ENCODE results near the gene HEXB.
A peak's percentile ranks its signal among the peaks of the same experiment; 100 is the strongest.
"Not testable (repeated sequence)": the region's sequence is repeated elsewhere in the genome, so short reads cannot be mapped to it uniquely, and the experiment has no call there.

The HEXB gene

DNA sequence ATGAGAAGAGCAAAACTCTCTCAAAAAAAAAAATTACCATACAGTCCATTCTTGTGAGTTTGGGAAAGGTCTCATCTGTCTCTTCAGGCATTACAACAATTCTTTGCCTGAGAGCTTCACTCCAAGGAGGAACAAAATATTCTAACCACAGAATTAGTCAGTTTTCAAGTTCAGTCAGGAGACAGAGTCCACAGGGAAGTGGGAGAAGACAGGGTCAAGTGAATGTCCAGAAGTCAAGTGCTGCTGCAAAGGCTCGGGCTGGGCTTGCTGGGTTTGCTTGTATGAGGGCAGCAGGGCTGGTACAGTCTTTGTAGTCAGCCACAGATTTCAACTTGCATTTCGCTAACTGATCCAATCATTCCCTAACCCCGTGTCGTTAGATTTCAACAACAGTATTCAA lies 17.6 kb upstream of the HEXB start:
- peaks cover 5% of the 10 kb centered on the region for H3K36me3 Mint-ChIP-seq (ENCODE audit: low read depth)
- H3K27me3 Mint-ChIP-seq: peaks cover 53% of the 10 kb centered on the region
- H3K27ac Mint-ChIP-seq: no peak overlapping the region
- no peaks in the 10 kb centered on the region for H3K9me3 Mint-ChIP-seq
- H3K4me1 Mint-ChIP-seq (ENCODE audit: low read depth): peaks cover 37% of the 10 kb centered on the region
- no peak overlapping the region for H3K4me3 Mint-ChIP-seq
- intact Hi-C loops (cut with micrococcal nuclease): no loop called here

DNA sequence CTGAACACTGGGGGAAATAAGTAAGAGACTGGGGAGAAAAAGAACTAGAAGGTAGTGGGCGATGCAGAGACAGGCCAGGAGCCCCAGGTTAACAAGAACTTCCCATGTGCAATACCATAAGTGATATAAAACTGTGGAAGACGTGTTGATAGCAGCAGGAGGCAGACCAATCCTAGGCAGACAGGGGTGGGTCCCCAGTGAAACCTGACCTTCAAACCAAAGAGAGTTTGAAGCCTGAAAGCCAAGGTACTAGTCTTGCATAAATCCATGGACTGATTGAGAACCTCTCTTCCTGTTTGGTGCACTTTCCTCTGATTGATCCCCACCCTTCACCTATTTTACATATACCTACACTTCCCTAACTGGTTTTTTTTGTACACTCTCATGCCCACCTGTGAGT lies 15.2 kb upstream of the HEXB start:
- Mint-ChIP-seq H3K27me3 (peaks cover 38% of the 10 kb centered on the region), H3K36me3 (ENCODE audit: low read depth) (peaks cover 5% of the 10 kb centered on the region), H3K9me3 (no peaks in the 10 kb centered on the region), H3K4me3 (no peak overlapping the region), H3K4me1 (ENCODE audit: low read depth) (peaks cover 44% of the 10 kb centered on the region), H3K27ac (no peak overlapping the region)
- intact Hi-C loops (cut with micrococcal nuclease): loop anchor here (5.0 kb wide), 1 partner anchor 97 kb away; the partner anchor contains the start of genes GFM2 and NSA2

DNA sequence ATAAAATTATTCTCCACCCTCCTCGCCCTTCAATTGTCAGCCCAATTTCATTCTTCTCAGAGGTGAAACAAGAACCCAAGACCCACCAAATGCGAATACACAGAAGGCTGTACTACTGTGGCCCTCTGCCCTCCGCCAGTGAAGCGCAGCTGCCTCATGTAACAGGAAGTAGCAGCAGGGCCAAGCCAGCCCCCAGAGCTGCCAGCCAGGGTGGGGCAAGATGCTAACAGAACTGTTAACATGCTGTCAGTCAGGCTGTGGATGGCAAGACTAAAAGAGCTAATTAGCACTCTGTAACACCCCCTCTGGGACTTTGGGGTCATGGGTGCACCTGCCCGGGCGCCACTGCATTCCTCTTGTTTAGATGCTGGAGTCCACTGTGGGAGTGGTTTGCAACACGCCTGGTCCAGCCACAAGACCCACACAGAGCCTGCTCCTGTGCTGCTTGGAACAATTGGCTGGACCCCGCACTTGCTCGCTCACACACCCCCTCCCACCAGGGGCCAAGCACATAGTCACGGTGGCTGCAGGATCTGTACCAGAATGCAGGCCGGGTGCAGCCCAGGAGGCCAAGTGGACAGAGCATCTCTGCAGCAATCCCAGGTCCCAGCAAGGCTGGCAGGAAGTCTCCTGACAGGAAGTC lies 14.5 kb upstream of the HEXB start:
- Mint-ChIP-seq H3K27me3 (peaks cover 34% of the 10 kb centered on the region), H3K9me3 (no peaks in the 10 kb centered on the region), H3K36me3 (ENCODE audit: low read depth) (peaks cover 5% of the 10 kb centered on the region), H3K27ac (no peak overlapping the region), H3K4me3 (no peak overlapping the region), H3K4me1 (ENCODE audit: low read depth) (peaks cover 45% of the 10 kb centered on the region)
- intact Hi-C loops (cut with micrococcal nuclease): loop anchor here (5.0 kb wide), 1 partner anchor 97 kb away; the partner anchor contains the start of genes GFM2 and NSA2

DNA sequence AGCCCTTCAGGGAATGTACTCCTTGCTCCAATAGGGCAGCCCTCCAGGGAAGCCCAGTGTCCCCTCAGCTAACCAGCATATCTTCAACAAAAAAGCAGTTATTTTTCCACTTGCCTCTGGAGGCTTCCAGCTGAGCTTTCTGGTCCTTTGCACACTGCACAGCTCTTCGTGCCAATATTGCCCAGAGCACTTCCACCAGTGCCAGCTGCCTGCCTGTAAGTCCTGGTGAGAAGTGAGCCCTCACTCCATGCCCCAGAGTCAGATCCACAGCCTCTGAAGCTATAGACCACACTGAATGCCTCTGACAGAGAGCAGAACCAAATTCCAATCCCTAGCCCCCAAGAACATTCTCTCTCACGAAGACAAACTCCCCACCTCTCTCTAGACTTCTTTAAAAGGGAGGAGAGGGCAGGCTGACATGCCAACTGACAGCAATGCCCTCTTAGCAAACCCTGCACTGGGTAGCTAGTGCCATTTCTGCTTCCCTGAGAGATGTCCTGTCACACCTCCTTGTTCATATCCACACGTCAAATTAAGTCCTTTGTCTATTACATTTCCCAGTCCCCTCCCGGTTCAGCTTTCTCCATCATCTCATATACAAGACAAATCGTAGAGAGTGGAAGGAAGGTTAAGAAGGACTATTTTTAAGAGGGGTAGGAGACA lies 12.7 kb upstream of the HEXB start:
- Mint-ChIP-seq H3K9me3 (no peaks in the 10 kb centered on the region), H3K4me3 (no peak overlapping the region), H3K36me3 (ENCODE audit: low read depth) (peaks cover 5% of the 10 kb centered on the region), H3K27me3 (peaks cover 31% of the 10 kb centered on the region), H3K27ac (no peak overlapping the region), H3K4me1 (ENCODE audit: low read depth) (peaks cover 38% of the 10 kb centered on the region)
- intact Hi-C loops (cut with micrococcal nuclease): loop anchor here (5.0 kb wide), 1 partner anchor 95 kb away; the partner anchor contains the start of genes GFM2 and NSA2

DNA sequence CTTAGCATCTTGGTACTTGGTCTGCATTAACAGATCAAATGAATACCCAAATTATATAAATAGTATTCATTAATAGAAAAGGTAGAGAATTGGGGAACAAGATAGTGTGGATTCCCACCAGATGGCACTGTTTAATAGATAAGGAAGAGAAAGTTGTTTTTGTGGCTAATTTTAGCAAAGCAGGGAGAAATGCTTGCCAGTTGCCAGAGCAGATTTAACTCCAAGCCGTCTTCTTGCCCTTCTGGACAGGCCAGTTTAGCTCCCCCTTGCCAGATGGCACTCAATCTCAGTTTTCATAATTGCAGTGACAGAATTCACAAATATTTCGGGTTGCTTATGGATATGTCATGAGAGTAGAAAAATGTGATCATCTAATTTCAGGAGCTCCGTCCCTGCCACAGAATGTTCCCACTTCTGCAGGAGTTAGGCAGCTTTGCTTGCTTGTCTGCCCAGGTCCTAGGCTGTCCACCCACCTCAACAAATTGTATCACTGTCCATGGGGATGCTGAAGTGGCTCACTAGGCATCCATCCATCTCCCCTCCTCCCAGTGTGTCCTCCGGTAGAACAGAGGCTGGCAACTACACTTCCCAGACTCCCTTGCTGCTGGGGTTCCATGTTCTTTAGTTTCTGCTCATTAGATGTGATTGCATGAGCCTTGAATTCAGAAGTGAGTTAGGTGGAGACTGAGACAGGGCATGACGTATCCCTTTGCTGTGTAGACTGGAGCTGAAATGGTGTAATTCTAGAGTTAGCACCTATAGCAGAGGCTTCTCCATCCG lies 11.8 kb upstream of the HEXB start:
- peaks cover 29% of the 10 kb centered on the region for H3K4me1 Mint-ChIP-seq (ENCODE audit: low read depth)
- intact Hi-C loops (cut with micrococcal nuclease): loop anchor here (1.0 to 5.0 kb wide), 2 partner anchors 94 to 246 kb away; partner anchors contain the start of genes GFM2 and NSA2
- H3K4me3 Mint-ChIP-seq: no peak overlapping the region
- H3K9me3 Mint-ChIP-seq: no peaks in the 10 kb centered on the region
- peaks cover 31% of the 10 kb centered on the region for H3K27me3 Mint-ChIP-seq
- peaks cover 5% of the 10 kb centered on the region for H3K36me3 Mint-ChIP-seq (ENCODE audit: low read depth)
- no peak overlapping the region for H3K27ac Mint-ChIP-seq

DNA sequence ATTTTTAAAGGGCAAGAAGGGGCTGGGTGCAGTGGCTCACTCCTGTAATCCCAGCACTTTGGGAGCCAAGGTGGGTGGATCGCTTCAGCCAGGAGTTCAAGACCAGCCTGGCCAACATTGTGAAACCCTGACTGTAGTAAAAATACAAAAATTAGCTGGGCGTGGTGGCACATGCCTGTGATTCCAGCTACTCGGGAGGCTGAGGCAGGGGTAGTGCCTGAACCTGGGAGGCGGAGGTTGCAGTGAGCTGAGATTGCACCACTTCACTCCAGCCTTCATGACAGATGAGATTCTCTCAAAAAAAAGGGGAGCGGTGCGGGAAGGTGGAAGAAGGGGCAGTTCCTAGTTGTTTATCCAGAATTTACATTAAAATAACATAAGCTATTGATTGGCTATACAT lies 8.6 kb upstream of the HEXB start:
- Mint-ChIP-seq H3K27me3 (peaks cover 17% of the 10 kb centered on the region), H3K4me1 (ENCODE audit: low read depth) (peaks cover 16% of the 10 kb centered on the region)
- H3K9me3 Mint-ChIP-seq; H3K4me3 Mint-ChIP-seq; H3K27ac Mint-ChIP-seq; intact Hi-C loops (cut with micrococcal nuclease); H3K36me3 Mint-ChIP-seq (ENCODE audit: low read depth): not testable (repeated sequence)

DNA sequence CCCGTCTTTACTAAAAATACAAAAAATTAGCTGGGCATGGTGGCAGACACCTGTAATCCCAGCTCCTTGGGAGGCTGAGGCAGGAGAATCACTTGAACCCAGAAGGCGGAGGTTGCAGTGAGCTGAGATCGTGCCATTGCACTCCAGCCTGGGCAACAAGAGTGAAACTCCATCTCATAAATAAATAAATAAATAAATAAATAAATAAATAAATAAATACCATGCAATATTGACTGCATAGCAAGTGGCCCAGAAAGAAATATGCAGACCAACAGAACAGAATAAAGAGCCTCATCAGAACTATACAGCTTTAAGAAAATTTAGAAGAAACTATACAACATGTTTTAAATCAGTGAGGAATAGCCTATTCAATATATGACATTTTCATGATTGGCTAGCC lies 6.9 kb upstream of the HEXB start:
- intact Hi-C loops (cut with micrococcal nuclease); H3K9me3 Mint-ChIP-seq; H3K36me3 Mint-ChIP-seq (ENCODE audit: low read depth); H3K4me3 Mint-ChIP-seq; H3K27ac Mint-ChIP-seq: not testable (repeated sequence)
- peaks cover 11% of the 10 kb centered on the region for H3K27me3 Mint-ChIP-seq
- peaks cover 14% of the 10 kb centered on the region for H3K4me1 Mint-ChIP-seq (ENCODE audit: low read depth)

DNA sequence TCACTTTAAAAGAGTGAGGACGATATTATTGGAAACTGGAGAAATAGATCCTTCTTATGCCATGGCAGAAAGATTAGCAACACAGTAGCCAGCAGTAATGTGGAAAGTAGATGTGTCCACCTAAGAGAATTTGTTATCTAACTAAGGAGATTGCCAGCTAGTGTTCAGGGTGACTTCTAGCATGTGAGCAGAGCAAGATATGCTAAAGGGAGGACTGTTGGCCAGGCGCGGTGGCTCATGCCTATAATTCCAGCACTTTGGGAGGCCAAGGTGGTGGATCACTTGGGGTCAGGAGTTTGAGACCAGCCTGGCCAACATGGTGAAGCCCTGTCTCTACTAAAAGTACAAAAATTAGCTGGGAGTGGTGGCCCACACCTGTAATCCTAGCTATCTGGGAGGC lies 5.7 kb upstream of the HEXB start:
- Mint-ChIP-seq H3K27me3 (peaks cover 17% of the 10 kb centered on the region), H3K4me1 (ENCODE audit: low read depth) (peaks cover 14% of the 10 kb centered on the region)
- H3K36me3 Mint-ChIP-seq (ENCODE audit: low read depth); H3K9me3 Mint-ChIP-seq; H3K4me3 Mint-ChIP-seq; H3K27ac Mint-ChIP-seq; intact Hi-C loops (cut with micrococcal nuclease): not testable (repeated sequence)

DNA sequence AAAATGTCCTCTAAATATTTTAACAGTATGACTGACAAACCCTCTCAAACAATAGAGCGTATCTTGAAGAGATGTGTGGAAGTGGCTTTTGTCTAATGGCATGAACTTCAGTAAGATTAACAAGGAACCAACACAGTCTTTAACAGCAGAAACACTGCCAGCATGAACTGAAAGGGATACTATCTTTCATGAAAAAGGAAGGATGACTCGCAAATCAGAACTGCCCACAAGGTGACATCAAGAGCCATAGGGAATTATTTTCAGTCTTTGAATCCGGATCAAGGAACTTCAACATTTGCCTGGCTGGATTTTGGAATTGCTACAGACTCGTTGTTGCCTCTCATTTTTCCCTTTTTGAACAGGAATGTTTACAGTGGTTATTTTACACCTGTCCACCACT lies 5.1 kb upstream of the HEXB start:
- Mint-ChIP-seq H3K4me1 (ENCODE audit: low read depth) (peaks cover 15% of the 10 kb centered on the region), H3K27me3 (peaks cover 20% of the 10 kb centered on the region), H3K27ac (no peak overlapping the region), H3K36me3 (ENCODE audit: low read depth) (no peaks in the 10 kb centered on the region), H3K9me3 (no peaks in the 10 kb centered on the region), H3K4me3 (no peak overlapping the region)
- intact Hi-C loops (cut with micrococcal nuclease): loop anchor here (10.0 kb wide), 1 partner anchor 365 kb away; no protein-coding TSS in a partner anchor

DNA sequence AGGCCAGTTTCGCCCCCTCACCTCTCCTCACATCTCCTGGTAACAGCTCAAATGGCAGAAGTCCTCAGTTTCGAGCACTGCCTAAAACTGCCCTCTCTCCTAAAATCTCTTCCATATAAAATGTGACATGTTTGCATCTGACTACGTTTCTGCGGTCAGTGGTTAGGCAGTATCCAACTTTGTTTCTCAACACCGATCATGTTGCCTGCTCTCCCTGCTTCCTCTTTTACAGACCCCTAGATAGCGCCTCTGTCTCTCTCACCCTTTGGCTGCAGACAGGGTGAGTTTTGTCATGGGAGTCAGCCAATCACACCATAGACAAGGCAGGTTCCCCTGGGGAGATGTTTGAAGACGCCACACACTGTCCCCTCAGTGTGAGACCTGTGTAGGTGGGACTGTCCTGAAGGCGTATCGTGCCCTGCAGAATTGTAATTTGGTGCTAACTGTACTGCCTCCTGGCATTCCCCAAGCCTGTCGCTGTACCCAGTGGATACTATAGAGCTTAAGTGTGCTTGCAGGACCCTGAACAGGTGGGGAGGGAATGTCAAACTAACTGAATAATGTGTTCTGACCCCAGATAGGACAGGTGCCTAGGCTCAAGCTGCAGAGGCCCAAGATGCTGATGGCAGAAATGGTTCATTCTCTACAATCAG lies 1.1 kb downstream of the HEXB start:
- Mint-ChIP-seq H3K27ac (peak overlapping the region; percentile 89), H3K9me3 (no peaks in the 10 kb centered on the region), H3K4me3 (peak overlapping the region; percentile 83), H3K27me3 (peaks cover 14% of the 10 kb centered on the region), H3K36me3 (ENCODE audit: low read depth) (peaks cover 37% of the 10 kb centered on the region), H3K4me1 (ENCODE audit: low read depth) (peaks cover 34% of the 10 kb centered on the region)
- intact Hi-C loops (cut with micrococcal nuclease): loop anchor here (2.0 to 10.0 kb wide), 2 partner anchors 81 to 359 kb away; partner anchors contain the start of genes GFM2 and NSA2

DNA sequence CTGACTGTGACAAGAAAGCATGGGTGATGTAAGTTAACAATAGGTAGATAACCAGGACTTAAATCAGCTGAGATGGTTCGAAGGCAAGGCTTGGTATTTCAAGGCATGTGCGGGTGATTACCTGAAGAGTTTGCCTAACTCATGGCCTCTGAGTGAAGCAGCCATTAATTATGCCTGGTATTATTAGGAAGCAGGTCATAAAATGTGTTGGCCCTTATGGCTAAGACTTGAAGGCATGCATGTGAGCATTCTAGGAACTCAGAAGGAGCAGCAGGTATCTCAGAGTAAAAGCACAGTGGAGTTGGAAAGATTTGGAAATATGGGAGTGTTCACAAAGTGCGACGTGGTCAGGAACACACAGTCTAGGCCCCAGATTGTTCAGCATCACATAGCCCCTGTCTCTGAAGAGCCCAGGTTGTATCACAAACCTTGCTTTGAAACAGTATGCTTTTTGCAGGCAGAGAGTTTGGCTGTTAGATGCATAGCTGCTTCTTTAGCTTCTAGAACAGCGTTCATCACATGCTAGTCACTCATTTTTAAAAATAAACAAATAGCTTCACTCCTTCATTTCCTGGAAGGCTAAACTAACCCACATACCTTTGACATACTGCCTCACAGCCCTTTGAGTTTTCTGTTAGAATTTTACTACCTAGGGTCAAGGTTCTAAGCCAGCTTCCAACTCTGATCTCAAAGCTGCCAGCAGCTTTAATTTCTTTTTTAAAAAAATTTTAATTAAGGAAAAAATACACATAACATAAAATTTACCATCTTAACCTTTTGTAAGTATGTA lies 2.1 kb downstream of the HEXB start:
- intact Hi-C loops (cut with micrococcal nuclease): loop anchor here (10.0 kb wide), 1 partner anchor 358 kb away; no protein-coding TSS in a partner anchor
- peaks cover 39% of the 10 kb centered on the region for H3K36me3 Mint-ChIP-seq (ENCODE audit: low read depth)
- no peak overlapping the region for H3K4me3 Mint-ChIP-seq
- peaks cover 10% of the 10 kb centered on the region for H3K27me3 Mint-ChIP-seq
- peaks cover 34% of the 10 kb centered on the region for H3K4me1 Mint-ChIP-seq (ENCODE audit: low read depth)
- no peak overlapping the region for H3K27ac Mint-ChIP-seq
- no peaks in the 10 kb centered on the region for H3K9me3 Mint-ChIP-seq

DNA sequence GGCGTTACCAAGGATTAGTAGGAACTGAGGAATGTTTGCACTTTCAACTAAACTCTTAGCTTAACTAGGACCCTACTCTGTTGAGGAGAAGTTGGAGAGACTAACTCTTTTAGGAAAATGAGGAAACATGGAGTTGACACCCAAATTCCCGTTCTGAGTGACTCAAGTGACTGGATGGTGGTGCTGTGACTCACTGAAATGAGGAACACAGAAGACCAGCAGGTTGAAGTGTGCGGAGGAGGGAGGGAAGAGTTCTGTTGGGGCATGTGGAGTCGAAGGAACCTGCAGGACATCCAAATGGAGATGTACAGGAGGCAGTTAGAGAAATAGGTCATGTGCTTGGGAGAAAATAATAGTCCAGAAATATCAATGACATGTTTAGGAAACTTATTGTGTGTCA lies 8.2 kb downstream of the HEXB start:
- peaks cover 18% of the 10 kb centered on the region for H3K4me1 Mint-ChIP-seq (ENCODE audit: low read depth)
- no peak overlapping the region for H3K4me3 Mint-ChIP-seq
- intact Hi-C loops (cut with micrococcal nuclease): loop anchor here (10.0 kb wide), 1 partner anchor 52 kb away; no protein-coding TSS in a partner anchor
- no peaks in the 10 kb centered on the region for H3K27me3 Mint-ChIP-seq
- no peaks in the 10 kb centered on the region for H3K9me3 Mint-ChIP-seq
- H3K27ac Mint-ChIP-seq: peak overlapping the region; percentile 54
- H3K36me3 Mint-ChIP-seq (ENCODE audit: low read depth): peaks cover 80% of the 10 kb centered on the region

DNA sequence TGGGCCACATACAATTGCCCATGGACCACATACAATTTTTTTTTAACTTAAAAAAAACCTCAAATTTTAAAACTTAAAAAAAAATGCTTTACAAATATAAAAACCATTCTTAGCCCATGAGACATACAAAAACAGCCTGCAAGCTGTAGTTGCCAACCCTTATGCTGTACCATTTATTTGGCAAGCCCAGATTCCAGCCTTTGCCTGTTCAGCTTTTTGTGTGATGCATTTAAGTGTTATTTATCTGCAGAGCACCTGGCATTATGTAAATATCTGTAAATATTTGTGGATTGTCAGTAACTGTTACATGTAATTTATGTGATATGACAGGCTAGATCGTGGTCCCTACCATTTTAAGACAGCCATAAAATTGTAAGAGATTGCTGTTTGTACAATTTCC lies 32.6 kb downstream of the HEXB start:
- H3K9me3 Mint-ChIP-seq: no peaks in the 10 kb centered on the region
- intact Hi-C loops (cut with micrococcal nuclease): no loop called here
- H3K4me1 Mint-ChIP-seq (ENCODE audit: low read depth): no peaks in the 10 kb centered on the region
- H3K27ac Mint-ChIP-seq: no peak overlapping the region
- H3K27me3 Mint-ChIP-seq: no peaks in the 10 kb centered on the region
- peaks cover 81% of the 10 kb centered on the region for H3K36me3 Mint-ChIP-seq (ENCODE audit: low read depth)
- H3K4me3 Mint-ChIP-seq: no peak overlapping the region
